RPMI8226 (cell line): ENCODE results near the gene RPL36AL.
"Not testable (repeated sequence)": the region's sequence is repeated elsewhere in the genome, so short reads cannot be mapped to it uniquely, and the experiment has no call there.

ENCODE experiments used
- DNase-seq: peaks from one replicate; pipeline ENCODE4 v3.0.0-alpha.2; 2015

RPL36AL gene

GRCh38 chr14:49620182-49621113 lies at the start of gene RPL36AL, which contains the start of gene MGAT2:
Gene RPL36AL (minus strand): TSS chr14:49620626. CDS start chr14:49619104, 1,522 bp downstream.
Gene MGAT2 (plus strand): TSS chr14:49620799. CDS start chr14:49621269, 470 bp downstream.
- DNase-seq: peak; percentile 96

- DNase-seq: no peak
Observed at GRCh38 chr14:49659526-49660455, 39.4 kb upstream of the RPL36AL start.

GRCh38 chr14:49657500-49657899 lies 37.1 kb upstream of the RPL36AL start:
- not testable (repeated sequence) for DNase-seq

- DNase-seq: no peak
Observed at GRCh38 chr14:49654511-49654910, 34.1 kb upstream of the RPL36AL start.

- DNase-seq: no peak
Observed at GRCh38 chr14:49653508-49653907, 33.1 kb upstream of the RPL36AL start.

- no peak for DNase-seq
Observed at GRCh38 chr14:49642163-49642562, 21.7 kb upstream of the RPL36AL start.

- no peak for DNase-seq
Observed at GRCh38 chr14:49641697-49642129, 21.3 kb upstream of the RPL36AL start.

- no peak for DNase-seq
Observed at GRCh38 chr14:49640540-49641417, 20.4 kb upstream of the RPL36AL start.

- DNase-seq: no peak
Observed at GRCh38 chr14:49637534-49638078, 17.2 kb upstream of the RPL36AL start.

GRCh38 chr14:49636866-49637265 lies 16.4 kb upstream of the RPL36AL start:
- DNase-seq: no peak

GRCh38 chr14:49634547-49635334 lies 14.3 kb upstream of the RPL36AL start, which contains the start of gene DNAAF2:
Gene DNAAF2 (minus strand): TSS chr14:49635244. CDS start chr14:49635149, 95 bp downstream.
- DNase-seq: peak; percentile 66

- peak; percentile 91 for DNase-seq
Observed at GRCh38 chr14:49633640-49634546, 13.5 kb upstream of the RPL36AL start.

- no peak for DNase-seq
Observed at GRCh38 chr14:49623941-49624839, 3.8 kb upstream of the RPL36AL start.

GRCh38 chr14:49623387-49623786 lies 3.0 kb upstream of the RPL36AL start:
- DNase-seq: no peak

- no peak for DNase-seq
Observed at GRCh38 chr14:49622022-49622607, 1.7 kb upstream of the RPL36AL start.

- DNase-seq: peak; percentile 65
Observed at GRCh38 chr14:49621114-49621881, 872 bp upstream of the RPL36AL start.

- no peak for DNase-seq
Observed at GRCh38 chr14:49619730-49620129, 696 bp downstream of the RPL36AL start.
